NT2/D1 (cell line): ENCODE measurements around the gene LRP5.

Source experiments
- DNase-seq: peaks from one replicate; pipeline ENCODE4 v3.0.0-alpha.2; 2011; ENCODE audit warnings: low read depth, low spot score
- H3K27me3 ChIP-seq: 2 replicates; pipeline ENCODE4 v1.6.0; 2011; ENCODE audit warnings: mild to moderate bottlenecking; ENCODE audit not compliant: insufficient read length, insufficient read depth
- H3K36me3 ChIP-seq: 2 replicates; pipeline ENCODE4 v1.6.1; 2011; ENCODE audit warnings: mild to moderate bottlenecking, low read length, mixed read lengths; ENCODE audit not compliant: insufficient read depth, insufficient read length
- H3K4me1 ChIP-seq: 2 replicates; pipeline ENCODE4 v1.5.1; 2011; ENCODE audit not compliant: insufficient read depth, insufficient read length
- H3K4me3 ChIP-seq: 2 replicates; pipeline ENCODE4 v1.5.1; 2011; ENCODE audit warnings: low read depth; ENCODE audit not compliant: insufficient read length
- H3K9ac ChIP-seq: 2 replicates; pipeline ENCODE4 v1.6.0; 2011; ENCODE audit warnings: low read depth; ENCODE audit not compliant: insufficient read length
- H3K9me3 ChIP-seq: 2 replicates; pipeline ENCODE4 v1.5.1; 2011; ENCODE audit warnings: mild to moderate bottlenecking, low read length; ENCODE audit not compliant: insufficient read depth
- SUZ12 ChIP-seq: IDR thresholded peaks from 2 replicates; pipeline ENCODE4 v1.6.1; 2011; ENCODE audit not compliant: insufficient read length, insufficient read depth; ENCODE audit errors: extremely low read depth
- YY1 ChIP-seq: IDR thresholded peaks from 2 replicates; pipeline ENCODE4 v1.6.1; 2011; ENCODE audit not compliant: insufficient read length, insufficient read depth
- ZNF274 ChIP-seq: IDR thresholded peaks from 2 replicates; pipeline ENCODE4 v1.6.1; 2011; ENCODE audit warnings: mild to moderate bottlenecking, low read depth, low read length

LRP5 gene

GRCh38 chr11:68312780-68313573 is 586 bp downstream of the LRP5 start:
- no peak for TF ChIP-seq YY1
- TF ChIP-seq ZNF274: no peak
- no peak for TF ChIP-seq SUZ12
- Histone ChIP-seq H3K27me3 (peaks cover 13% of the 10 kb centered on the region), H3K36me3 (no peaks in the 10 kb centered on the region), H3K4me3 (peak overlapping the region; percentile 72), H3K4me1 (peaks cover 32% of the 10 kb centered on the region), H3K9ac (peak overlapping the region; percentile 69), H3K9me3 (no peaks in the 10 kb centered on the region)
- no peak for DNase-seq

GRCh38 chr11:68313574-68314202 is 1.3 kb downstream of the LRP5 start:
- H3K9me3 ChIP-seq: no peaks in the 10 kb centered on the region
- H3K36me3 ChIP-seq: no peaks in the 10 kb centered on the region
- peaks cover 32% of the 10 kb centered on the region for H3K4me1 ChIP-seq
- H3K9ac ChIP-seq: peak overlapping the region; percentile 69
- H3K27me3 ChIP-seq: peaks cover 13% of the 10 kb centered on the region
- H3K4me3 ChIP-seq: peak overlapping the region; percentile 72
- no peak for DNase-seq
- no peak for TF ChIP-seq SUZ12

DNA sequence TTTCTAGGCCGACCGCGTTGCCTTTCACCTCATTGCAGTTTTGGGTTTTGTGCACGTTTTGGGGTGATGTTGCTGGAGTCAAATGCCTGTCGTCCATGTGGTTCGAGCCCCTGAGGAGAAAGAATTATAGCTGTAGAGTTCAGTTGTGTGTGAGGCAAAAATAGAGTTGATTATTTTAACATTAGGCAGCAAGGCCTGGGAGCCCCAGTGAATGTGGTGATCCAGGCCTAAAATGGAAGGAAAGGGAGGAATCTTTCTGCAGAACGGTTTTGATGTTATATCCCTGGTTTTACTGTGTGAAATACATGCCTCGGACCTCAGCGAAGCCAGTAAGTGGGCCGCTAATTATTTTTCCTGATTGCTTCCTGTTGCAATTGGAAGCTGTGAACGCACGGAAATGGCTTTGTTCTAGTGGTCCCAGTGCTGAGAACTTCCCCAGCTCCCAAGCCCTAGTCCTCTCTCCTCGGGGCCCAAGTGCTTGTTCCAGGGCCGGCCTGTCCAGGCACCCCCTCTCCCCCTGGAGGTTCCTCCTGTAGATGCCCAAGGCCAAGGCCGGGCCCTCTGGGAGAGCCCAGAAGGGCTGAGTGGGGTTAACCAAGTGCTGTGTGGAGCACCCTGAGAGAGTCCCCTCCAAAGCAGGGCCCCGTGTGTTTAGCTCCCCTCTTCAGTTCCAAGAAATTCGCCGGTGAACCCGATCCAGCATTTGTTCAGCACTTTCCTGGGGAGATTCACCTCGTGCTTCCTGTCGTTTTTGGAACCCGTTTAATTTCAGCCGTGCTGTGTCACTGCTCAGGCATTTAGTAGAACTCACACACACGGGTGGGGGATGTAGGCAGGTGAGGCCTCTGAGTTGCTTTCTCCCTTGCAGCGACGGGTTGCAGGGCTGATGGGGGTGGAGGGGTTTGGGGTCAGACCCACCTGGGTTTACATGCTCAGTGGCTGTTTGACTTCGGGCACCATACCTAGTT is 2.1 kb downstream of the LRP5 start:
- peak overlapping the region; percentile 72 for H3K4me3 ChIP-seq
- H3K9ac ChIP-seq: peak overlapping the region; percentile 69
- H3K9me3 ChIP-seq: no peaks in the 10 kb centered on the region
- H3K36me3 ChIP-seq: no peaks in the 10 kb centered on the region
- peaks cover 32% of the 10 kb centered on the region for H3K4me1 ChIP-seq
- H3K27me3 ChIP-seq: peaks cover 13% of the 10 kb centered on the region
- no peak for DNase-seq
- TF ChIP-seq YY1: no peak
- no peak for TF ChIP-seq ZNF274
- TF ChIP-seq SUZ12: no peak

DNA sequence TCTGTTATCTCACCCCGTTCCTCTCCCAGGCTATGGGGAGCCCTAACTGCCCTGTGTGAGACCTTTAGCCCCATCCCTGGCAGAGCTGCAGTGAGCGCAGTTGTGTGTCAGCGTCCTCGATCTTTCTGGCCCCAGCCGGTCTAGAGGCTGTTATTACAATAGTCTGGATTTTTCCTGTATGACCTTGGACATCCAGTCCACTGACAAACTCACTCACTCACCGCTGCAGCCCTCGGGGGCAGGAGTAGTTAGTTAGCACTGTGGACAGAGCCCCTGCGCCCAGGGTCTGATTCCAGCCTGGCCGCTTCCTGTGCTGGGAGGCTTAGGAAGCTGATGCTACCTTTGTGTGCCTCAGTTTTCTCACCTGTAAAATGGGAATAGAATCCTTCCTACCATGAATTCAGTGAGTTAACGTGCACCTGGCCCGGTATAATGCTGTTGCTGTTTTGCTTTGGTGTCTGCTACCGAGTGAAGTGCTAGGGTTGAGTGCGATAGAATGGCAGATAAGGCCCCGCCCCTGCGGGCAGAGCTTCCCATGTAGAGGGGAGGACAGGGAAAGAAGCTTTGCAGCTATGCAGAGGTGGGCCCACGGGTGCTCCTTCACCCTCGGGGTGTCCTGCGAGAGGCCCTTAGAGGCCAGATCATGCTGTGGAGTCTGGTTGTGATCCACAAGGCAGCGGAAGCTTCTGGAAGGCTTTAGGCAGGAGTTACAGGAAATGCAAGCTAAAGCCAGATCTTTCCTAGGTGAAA is 3.0 kb downstream of the LRP5 start:
- no peak for DNase-seq
- Histone ChIP-seq H3K4me3 (no peak overlapping the region), H3K9me3 (peaks cover under 1% of the 10 kb centered on the region; the same call in 1 of the 2 replicates), H3K36me3 (no peaks in the 10 kb centered on the region), H3K9ac (peak overlapping the region; percentile 69), H3K4me1 (peaks cover 29% of the 10 kb centered on the region), H3K27me3 (peaks cover 13% of the 10 kb centered on the region)
- no peak for TF ChIP-seq ZNF274
- TF ChIP-seq YY1: no peak

- H3K4me3 ChIP-seq: no peak overlapping the region
- no peak for TF ChIP-seq YY1
- TF ChIP-seq SUZ12: no peak
- no peak for TF ChIP-seq ZNF274
- peaks cover 30% of the 10 kb centered on the region for H3K4me1 ChIP-seq
- peaks cover 4% of the 10 kb centered on the region for H3K36me3 ChIP-seq
- H3K27me3 ChIP-seq: peaks cover 8% of the 10 kb centered on the region
- H3K9me3 ChIP-seq: peaks cover 10% of the 10 kb centered on the region
- DNase-seq: no peak
- H3K9ac ChIP-seq: peak overlapping the region; percentile 17
These were observed 4.9 kb downstream of the LRP5 start for GRCh38 chr11:68317147-68317785.

DNA sequence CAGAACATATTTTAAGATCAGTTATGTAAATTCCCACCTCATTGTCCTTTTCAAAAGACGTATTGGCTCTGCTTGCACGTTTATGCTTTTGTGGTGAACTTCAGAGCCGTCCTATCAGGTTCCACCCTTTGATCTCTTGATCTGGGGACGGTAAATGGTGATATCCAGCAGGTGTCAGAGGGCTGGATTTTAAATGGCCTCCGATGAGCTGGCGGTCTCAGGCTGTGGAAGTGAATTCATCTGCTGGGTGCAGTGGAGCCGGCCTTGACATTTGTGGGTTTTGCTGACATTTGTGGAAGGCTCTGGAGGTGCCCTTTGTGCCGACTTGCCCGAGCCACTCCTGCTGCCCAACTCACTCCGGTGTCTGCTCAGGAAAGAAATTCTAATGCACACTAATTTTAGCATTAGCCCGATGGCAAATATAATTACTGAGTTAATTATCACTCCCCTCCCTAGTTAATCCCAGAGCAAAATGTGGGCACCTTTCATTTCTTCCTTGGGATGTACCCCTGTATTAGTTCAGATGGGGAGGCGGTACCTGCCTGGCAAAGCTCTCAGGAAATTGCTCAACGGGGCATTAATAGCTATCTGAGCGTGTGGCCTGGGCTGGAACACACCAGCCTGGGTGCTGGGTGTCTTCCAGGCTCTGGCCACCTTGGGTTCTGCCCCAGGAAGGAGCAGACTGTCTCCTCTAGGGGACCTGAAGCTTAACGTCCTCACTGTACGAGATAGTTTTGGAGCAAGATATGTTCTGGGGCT is 9.1 kb downstream of the LRP5 start:
- no peaks in the 10 kb centered on the region for H3K27me3 ChIP-seq
- no peak overlapping the region for H3K9ac ChIP-seq
- peaks cover 30% of the 10 kb centered on the region for H3K4me1 ChIP-seq
- peaks cover 10% of the 10 kb centered on the region for H3K9me3 ChIP-seq
- no peak overlapping the region for H3K4me3 ChIP-seq
- TF ChIP-seq SUZ12: no peak
- DNase-seq: no peak
- peaks cover 4% of the 10 kb centered on the region for H3K36me3 ChIP-seq
